Sigmoid colon (tissue), 7 donors: ENCODE data around the gene SULT2B1. TPM values are rescaled to one million over a fixed set of nuclear protein-coding genes. Genes with fewer than 3 reads are reported as not detected.

Experiments
- DNase-seq: peaks from one replicate; pipeline ENCODE4 v3.0.0-alpha.2; 2019
- H3K27ac ChIP-seq, 4 donors: fragments of 200-600 bp; sonication (generic); one replicate each; pipeline ENCODE4 v1.5.1; 2016 to 2019; ENCODE audit warnings: mild to moderate bottlenecking in 1 of 4
- H3K27me3 ChIP-seq, 3 donors: fragments of 200-600 bp; sonication (generic); one replicate each; pipeline ENCODE4 v1.5.1; 2019; ENCODE audit warnings: mild to moderate bottlenecking in 1 of 3
- H3K36me3 ChIP-seq, 4 donors: fragments of 200-600 bp; sonication (generic); one replicate each; pipeline ENCODE4 v1.5.1; 2016 to 2019
- H3K4me1 ChIP-seq, 4 donors: fragments of 200-600 bp; sonication (generic); one replicate each; pipeline ENCODE4 v1.5.1; 2017 to 2019
- H3K4me3 ChIP-seq, 4 donors: fragments of 200-600 bp; sonication (generic); one replicate each; pipeline ENCODE4 v1.5.1; 2017 to 2019; ENCODE audit warnings: mild to moderate bottlenecking in 2 of 4, moderate library complexity in 1 of 4
- H3K9me3 ChIP-seq, 4 donors: fragments of 200-600 bp in 3 of 4; sonication (generic) in 3 of 4; one replicate each; pipeline versions ENCODE4 v1.5.1 to v1.6.1; 2013 to 2019
- EP300 ChIP-seq, 4 donors: sonication (generic); formaldehyde crosslinking; IDR thresholded peaks; one replicate each; pipeline ENCODE4 v1.6.1; 2017; ENCODE audit warnings: antibody characterized with exemption in 4 of 4
- POLR2A ChIP-seq, 2 donors: fragments of 450-650 bp; IDR thresholded peaks; one replicate each; pipeline ENCODE4 v1.6.1; 2016; ENCODE audit warnings: antibody characterized with exemption in 2 of 2, mild to moderate bottlenecking in 2 of 2, moderate library complexity in 2 of 2
- POLR2AphosphoS5 ChIP-seq, 4 donors: sonication (generic); formaldehyde crosslinking; IDR thresholded peaks; one replicate each; pipeline ENCODE4 v1.6.1; 2017; ENCODE audit warnings: antibody characterized with exemption in 4 of 4
- WGBS, 2 donors: extraction: QIAGEN DNeasy Blood & Tissue Kit; methylation state at CpG; one replicate each; pipeline ENCODE4 v1.1.7; 2013; 5-methylcytosine and 5-hydroxymethylcytosine counted together
- intact Hi-C: fragments of 100-400 bp; cut with DNase I; formaldehyde crosslinking; loops from one replicate; pipeline ENCODE4 v1.15.1; 2023
- polyA plus RNA-seq, 3 donors: library from polyadenylated mRNA; stranded (reverse); fragments of 200-250 nt; gene quantifications; one replicate each; pipeline ENCODE4 v1.2.3, GENCODE V29; 2013
- total RNA-seq, 4 donors: library from RNA; depleted of rRNA; stranded (reverse); fragments of >200 nt; gene quantifications; one replicate each; pipeline ENCODE4 v1.1.0, GENCODE V29; 2016
- TF ChIP-seq, protein P1 (sequence below), 4 experiments: fragments of 450-650 bp in 3 of 4; fragments of 200-600 bp in 1 of 4; IDR thresholded peaks; one replicate each; pipeline ENCODE4 v1.5.1; 2016 to 2019; ENCODE audit warnings: antibody characterized with exemption in 4 of 4, mild to moderate bottlenecking in 3 of 4, moderate library complexity in 2 of 4
- donor health status: healthy with polysubstance abuse.
- donor health status: Bipolar disorder and iron deficiency.
- donor health status: healthy.

SULT2B1 gene
- total and polyA plus RNA-seq, 7 donors: 0.82 to 2.8 (median 1.8) TPM; not detected in 3

DNA sequence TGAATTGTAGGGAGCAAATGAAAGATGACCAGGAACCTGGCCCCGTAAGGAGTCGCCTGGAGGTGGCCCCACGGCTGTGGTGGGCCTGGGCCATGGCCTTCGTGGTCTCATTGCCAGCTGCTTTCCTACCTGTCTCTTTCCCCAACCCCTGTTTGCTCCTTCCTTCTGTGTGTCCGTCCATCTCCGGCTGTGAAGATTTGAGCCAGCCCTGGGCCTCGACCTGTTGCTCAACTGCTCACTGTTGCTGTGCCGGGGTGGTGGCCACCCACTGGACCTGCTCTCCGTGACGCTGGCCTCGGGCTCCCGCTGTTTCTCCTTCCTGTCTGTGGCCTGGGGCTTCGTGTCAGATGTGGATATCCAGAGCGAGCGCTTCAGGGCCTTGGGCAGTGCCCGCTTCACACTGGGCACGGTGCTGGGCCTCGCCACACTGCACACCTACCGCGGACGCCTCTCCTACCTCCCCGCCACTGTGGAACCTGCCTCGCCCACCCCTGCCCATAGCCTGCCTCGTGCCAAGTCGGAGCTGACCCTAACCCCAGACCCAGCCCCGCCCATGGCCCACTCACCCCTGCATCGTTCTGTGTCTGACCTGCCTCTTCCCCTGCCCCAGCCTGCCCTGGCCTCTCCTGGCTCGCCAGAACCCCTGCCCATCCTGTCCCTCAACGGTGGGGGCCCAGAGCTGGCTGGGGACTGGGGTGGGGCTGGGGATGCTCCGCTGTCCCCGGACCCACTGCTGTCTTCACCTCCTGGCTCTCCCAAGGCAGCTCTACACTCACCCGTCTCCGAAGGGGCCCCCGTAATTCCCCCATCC, 76.7 kb downstream of the SULT2B1 start:
- 79 to 88% methylated on average over 34 of the region's 34 CpGs for WGBS, 2 donors
- Histone ChIP-seq H3K36me3 (peaks cover 0 to 39% (median 4%) of the 10 kb centered on the region in 4 donors), H3K4me3 (no peak overlapping the region), H3K9me3 (no peaks in the 10 kb centered on the region), H3K27me3 (no peaks in the 10 kb centered on the region), H3K4me1 (peaks cover 0 to 64% (median 53%) of the 10 kb centered on the region in 4 donors), H3K27ac (peak overlapping the region; percentile 56 to 99 (median 92))
- TF ChIP-seq POLR2A (IDR thresholded peaks at IDR 0.05) (no peak), EP300 (IDR thresholded peaks at IDR 0.05) (no peak), POLR2AphosphoS5 (IDR thresholded peaks at IDR 0.05) (no peak)
- TF ChIP-seq, protein P1, sequence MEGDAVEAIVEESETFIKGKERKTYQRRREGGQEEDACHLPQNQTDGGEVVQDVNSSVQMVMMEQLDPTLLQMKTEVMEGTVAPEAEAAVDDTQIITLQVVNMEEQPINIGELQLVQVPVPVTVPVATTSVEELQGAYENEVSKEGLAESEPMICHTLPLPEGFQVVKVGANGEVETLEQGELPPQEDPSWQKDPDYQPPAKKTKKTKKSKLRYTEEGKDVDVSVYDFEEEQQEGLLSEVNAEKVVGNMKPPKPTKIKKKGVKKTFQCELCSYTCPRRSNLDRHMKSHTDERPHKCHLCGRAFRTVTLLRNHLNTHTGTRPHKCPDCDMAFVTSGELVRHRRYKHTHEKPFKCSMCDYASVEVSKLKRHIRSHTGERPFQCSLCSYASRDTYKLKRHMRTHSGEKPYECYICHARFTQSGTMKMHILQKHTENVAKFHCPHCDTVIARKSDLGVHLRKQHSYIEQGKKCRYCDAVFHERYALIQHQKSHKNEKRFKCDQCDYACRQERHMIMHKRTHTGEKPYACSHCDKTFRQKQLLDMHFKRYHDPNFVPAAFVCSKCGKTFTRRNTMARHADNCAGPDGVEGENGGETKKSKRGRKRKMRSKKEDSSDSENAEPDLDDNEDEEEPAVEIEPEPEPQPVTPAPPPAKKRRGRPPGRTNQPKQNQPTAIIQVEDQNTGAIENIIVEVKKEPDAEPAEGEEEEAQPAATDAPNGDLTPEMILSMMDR (IDR thresholded peaks at IDR 0.05): no peak
- peak; percentile 77 for DNase-seq
- intact Hi-C loops: loop anchor here (10.0 kb wide), 1 partner anchor 1354 kb away; the partner anchor contains the start of gene INAFM1

DNA sequence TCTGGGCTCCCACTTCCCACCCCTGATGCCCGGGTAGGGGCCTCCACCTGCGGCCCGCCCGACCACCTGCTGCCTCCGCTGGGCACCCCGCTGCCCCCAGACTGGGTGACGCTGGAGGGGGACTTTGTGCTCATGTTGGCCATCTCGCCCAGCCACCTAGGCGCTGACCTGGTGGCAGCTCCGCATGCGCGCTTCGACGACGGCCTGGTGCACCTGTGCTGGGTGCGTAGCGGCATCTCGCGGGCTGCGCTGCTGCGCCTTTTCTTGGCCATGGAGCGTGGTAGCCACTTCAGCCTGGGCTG, 77.3 kb downstream of the SULT2B1 start:
- no peak overlapping the region for H3K4me3 ChIP-seq
- DNase-seq: peak; percentile 72
- TF ChIP-seq, protein P1 (IDR thresholded peaks at IDR 0.05): no peak
- TF ChIP-seq POLR2AphosphoS5 (IDR thresholded peaks at IDR 0.05) (no peak), POLR2A (IDR thresholded peaks at IDR 0.05) (no peak), EP300 (IDR thresholded peaks at IDR 0.05) (no peak)
- WGBS, 2 donors: 94 to 95% methylated on average over 22 of the region's 22 CpGs
- H3K27me3 ChIP-seq: no peaks in the 10 kb centered on the region
- peaks cover 0 to 39% (median 4%) of the 10 kb centered on the region in 4 donors for H3K36me3 ChIP-seq
- no peaks in the 10 kb centered on the region for H3K9me3 ChIP-seq
- H3K27ac ChIP-seq: peak overlapping the region; percentile 84 to 99 (median 92)
- intact Hi-C loops: loop anchor here (10.0 kb wide), 1 partner anchor 1354 kb away; the partner anchor contains the start of gene INAFM1
- peaks cover 0 to 68% (median 56%) of the 10 kb centered on the region in 4 donors for H3K4me1 ChIP-seq

DNA sequence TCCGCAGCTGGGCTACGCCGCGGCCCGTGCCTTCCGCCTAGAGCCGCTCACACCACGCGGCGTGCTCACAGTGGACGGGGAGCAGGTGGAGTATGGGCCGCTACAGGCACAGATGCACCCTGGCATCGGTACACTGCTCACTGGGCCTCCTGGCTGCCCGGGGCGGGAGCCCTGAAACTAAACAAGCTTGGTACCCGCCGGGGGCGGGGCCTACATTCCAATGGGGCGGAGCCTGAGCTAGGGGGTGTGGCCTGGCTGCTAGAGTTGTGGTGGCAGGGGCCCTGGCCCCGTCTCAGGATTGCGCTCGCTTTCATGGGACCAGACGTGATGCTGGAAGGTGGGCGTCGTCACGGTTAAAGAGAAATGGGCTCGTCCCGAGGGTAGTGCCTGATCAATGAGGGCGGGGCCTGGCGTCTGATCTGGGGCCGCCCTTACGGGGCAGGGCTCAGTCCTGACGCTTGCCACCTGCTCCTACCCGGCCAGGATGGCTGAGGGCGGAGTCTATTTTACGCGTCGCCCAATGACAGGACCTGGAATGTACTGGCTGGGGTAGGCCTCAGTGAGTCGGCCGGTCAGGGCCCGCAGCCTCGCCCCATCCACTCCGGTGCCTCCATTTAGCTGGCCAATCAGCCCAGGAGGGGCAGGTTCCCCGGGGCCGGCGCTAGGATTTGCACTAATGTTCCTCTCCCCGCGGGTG, 77.8 kb downstream of the SULT2B1 start:
- intact Hi-C loops: loop anchor here (5.0 to 10.0 kb wide), 4 partner anchors 335 to 1355 kb away; partner anchors contain the start of genes FLT3LG, FTL, INAFM1 and MED25
- peaks cover 0 to 68% (median 55%) of the 10 kb centered on the region in 4 donors for H3K4me1 ChIP-seq
- peak overlapping the region; percentile 84 to 99 (median 92) for H3K27ac ChIP-seq
- H3K4me3 ChIP-seq: peak overlapping the region in 1 of 4 donors; percentile 25
- H3K9me3 ChIP-seq: no peaks in the 10 kb centered on the region
- peak; percentile 87 for DNase-seq
- TF ChIP-seq POLR2AphosphoS5 (IDR thresholded peaks at IDR 0.05) (peak in 2 of 4 donors; percentile 23 to 37), EP300 (IDR thresholded peaks at IDR 0.05) (no peak), POLR2A (IDR thresholded peaks at IDR 0.05) (peak in 1 of 2 donors; percentile 11)
- TF ChIP-seq, protein P1 (IDR thresholded peaks at IDR 0.05): no peak
- WGBS, 2 donors: 34 to 65% methylated on average over 48 of the region's 48 CpGs
- H3K27me3 ChIP-seq: no peaks in the 10 kb centered on the region
- H3K36me3 ChIP-seq: peaks cover 0 to 39% (median 4%) of the 10 kb centered on the region in 4 donors

DNA sequence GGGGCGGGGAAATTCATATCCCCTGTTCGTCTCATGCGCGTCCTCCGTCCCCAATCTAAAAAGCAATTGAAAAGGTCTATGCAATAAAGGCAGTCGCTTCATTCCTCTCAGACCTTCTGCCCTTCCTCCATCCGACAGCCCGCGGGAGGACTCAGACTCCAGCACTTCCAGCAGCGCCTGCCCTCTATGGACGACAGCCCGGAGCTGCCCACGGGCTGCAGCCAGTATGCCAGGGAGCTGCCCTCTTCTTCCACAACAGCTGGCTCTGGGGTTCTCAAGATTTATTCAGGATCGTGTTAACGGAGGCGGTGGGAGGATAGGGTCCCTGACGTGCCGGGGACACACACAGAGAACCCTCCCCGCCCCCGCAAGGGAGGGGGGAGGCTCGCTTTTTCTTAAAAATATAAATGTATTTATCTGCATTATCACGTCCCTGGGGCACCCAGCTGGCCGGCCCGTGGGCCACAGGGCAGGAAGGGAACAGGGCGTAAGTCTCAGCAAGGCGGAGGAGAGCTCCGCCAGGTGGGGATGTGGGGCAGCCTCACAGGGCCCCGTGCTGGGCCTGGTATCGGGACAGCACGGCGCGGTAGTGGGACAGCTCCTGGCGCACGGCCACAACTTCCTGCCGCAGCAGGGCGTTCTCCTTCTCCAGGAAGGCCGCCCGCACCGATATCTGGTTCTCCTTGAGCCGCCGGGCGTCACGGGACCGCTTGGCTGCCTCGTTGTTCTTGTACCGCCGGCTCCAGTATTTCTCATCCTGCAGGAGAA, 78.5 kb downstream of the SULT2B1 start:
- H3K27me3 ChIP-seq: no peaks in the 10 kb centered on the region
- intact Hi-C loops: loop anchor here (5.0 to 10.0 kb wide), 3 partner anchors 334 to 1187 kb away; partner anchors contain the start of genes FLT3LG, FTL and MED25
- WGBS, 2 donors: 19 to 47% methylated on average over 47 of the region's 47 CpGs
- H3K9me3 ChIP-seq: no peaks in the 10 kb centered on the region
- H3K4me1 ChIP-seq: peaks cover 0 to 66% (median 55%) of the 10 kb centered on the region in 4 donors
- peak overlapping the region in 2 of 4 donors; percentile 18 to 25 for H3K4me3 ChIP-seq
- peaks cover 0 to 39% (median 4%) of the 10 kb centered on the region in 4 donors for H3K36me3 ChIP-seq
- H3K27ac ChIP-seq: peak overlapping the region; percentile 84 to 99 (median 92)
- peak; percentile 91 for DNase-seq
- TF ChIP-seq POLR2A (IDR thresholded peaks at IDR 0.05) (peak in 1 of 2 donors; percentile 2), POLR2AphosphoS5 (IDR thresholded peaks at IDR 0.05) (peak in 1 of 4 donors; percentile 57), EP300 (IDR thresholded peaks at IDR 0.05) (peak in 1 of 4 donors; percentile 16)
- TF ChIP-seq, protein P1 (IDR thresholded peaks at IDR 0.05): peak in 1 of 4 experiments; percentile 10
